Body of pancreas (tissue), 4 donors: ENCODE measurements around the gene GNAT3.

Experiments used
- CTCF ChIP-seq, 7 experiments: fragments of 450-650 bp in 4 of 7; fragments of 200-600 bp in 3 of 7; sonication (generic) in 3 of 7; IDR thresholded peaks; one replicate each; pipeline ENCODE4 v1.5.1; 2016 to 2019; ENCODE audit warnings: antibody characterized with exemption in 7 of 7
- POLR2A ChIP-seq, 3 donors: fragments of 450-650 bp; IDR thresholded peaks; one replicate each; pipeline ENCODE4 v1.6.1; 2016; ENCODE audit warnings: antibody characterized with exemption in 3 of 3, mild to moderate bottlenecking in 2 of 3

GRCh38 chr7:80432166-80432565 is 79.7 kb downstream of the GNAT3 start:
- TF ChIP-seq POLR2A (IDR thresholded peaks at IDR 0.05) (no peak), CTCF (IDR thresholded peaks at IDR 0.05) (no peak)
